Endothelial cell of umbilical vein (primary cell): ENCODE results near the gene SCAF11. TPM values are rescaled to one million over a fixed set of nuclear protein-coding genes. Genes with fewer than 3 reads are reported as not detected.

Experiments used
- BruUV-seq: library from RNA; stranded (reverse); fragments of 400-500 nt; replicated peaks from 2 replicates; lab custom pipeline; 2021; lab: Mats Ljungman, UMichigan
- CTCF ChIA-PET: fragments of 300-600, 350-600 bp; sonication (Branson Sonifier 250); formaldehyde crosslinking; loops from one replicate; lab custom pipeline; 2021; ENCODE audit warnings: antibody characterized with exemption, inconsistent platforms; lab: Charles Lee
- POLR2A ChIA-PET: fragments of 300-600, 350-600 bp; sonication (Branson Sonifier 250); formaldehyde crosslinking; loops from one replicate; lab custom pipeline; 2021; ENCODE audit warnings: antibody characterized with exemption, inconsistent platforms; lab: Charles Lee
- DNase-seq: peaks from one replicate; pipeline ENCODE4 v3.0.0-alpha.2; 2011; ENCODE audit warnings: low read depth, low spot score
- FAIRE-seq: peaks from 2 replicates; lab custom pipeline; 2011; peaks lifted over from hg19 to GRCh38; lab: Jason Lieb, UNC
- H2AFZ ChIP-seq: 2 replicates; pipeline ENCODE4 v1.6.0; 2012; ENCODE audit warnings: low read depth, low read length, control low read depth, inconsistent platforms
- H3K27ac ChIP-seq: 2 replicates; pipeline ENCODE4 v1.5.1; 2011; ENCODE audit warnings: low read depth, mild to moderate bottlenecking, control low read depth, low read length, moderate library complexity; ENCODE audit not compliant: insufficient read depth
- H3K27me3 ChIP-seq, 2 experiments: 2 replicates each; pipeline versions ENCODE4 v1.6.0 to v1.6.1; 2011; ENCODE audit warnings: low read length in 2 of 2, mixed read lengths in 1 of 2; ENCODE audit not compliant: control insufficient read depth in 2 of 2, insufficient read depth in 2 of 2
- H3K36me3 ChIP-seq, 2 experiments: 2 replicates in 1 of 2; 3 replicates in 1 of 2; pipeline ENCODE4 v1.5.1; 2011; ENCODE audit warnings: low read length in 2 of 2, mild to moderate bottlenecking in 1 of 2, moderate library complexity in 1 of 2; ENCODE audit not compliant: control insufficient read depth in 2 of 2, insufficient read depth in 2 of 2; ENCODE audit errors: extremely low read depth in 1 of 2
- H3K4me1 ChIP-seq: 3 replicates; pipeline ENCODE4 v1.5.1; 2011; ENCODE audit warnings: mild to moderate bottlenecking, low read length; ENCODE audit not compliant: control insufficient read depth, insufficient read depth; ENCODE audit errors: extremely low read depth
- H3K4me2 ChIP-seq: 2 replicates; pipeline ENCODE4 v1.6.1; 2011; ENCODE audit warnings: low read length, control low read depth, mixed read lengths; ENCODE audit not compliant: insufficient read depth
- H3K4me3 ChIP-seq, 3 experiments: fragments of 200-600 bp in 1 of 3; sonication (generic), shearing (Covaris generic) in 1 of 3; replicated peaks in 1 of 3; 2 replicates each; pipeline ENCODE4 v1.5.1; 2011 to 2016; ENCODE audit warnings: control low read depth in 3 of 3, low read length in 3 of 3, mild to moderate bottlenecking in 2 of 3, inconsistent platforms in 1 of 3, low read depth in 1 of 3, moderate library complexity in 1 of 3; ENCODE audit not compliant: insufficient read depth in 1 of 3
- H3K79me2 ChIP-seq: 2 replicates; pipeline ENCODE4 v1.6.0; 2012; ENCODE audit warnings: low read length, inconsistent platforms; ENCODE audit not compliant: control insufficient read depth, insufficient read depth
- H3K9ac ChIP-seq: replicated peaks from 2 replicates; pipeline ENCODE3; 2011; ENCODE audit warnings: low read length, control low read depth; ENCODE audit not compliant: insufficient read depth; ENCODE audit errors: extremely low read depth
- H3K9me1 ChIP-seq: replicated peaks from 3 replicates; pipeline ENCODE4 v1.6.0; 2011; ENCODE audit warnings: mild to moderate bottlenecking, low read length; ENCODE audit not compliant: control insufficient read depth, insufficient read depth; ENCODE audit errors: extremely low read depth
- H3K9me3 ChIP-seq: replicated peaks from 2 replicates; pipeline ENCODE4 v1.5.1; 2012; ENCODE audit warnings: low read length, inconsistent platforms; ENCODE audit not compliant: control insufficient read depth, insufficient read depth
- H4K20me1 ChIP-seq: replicated peaks from 2 replicates; pipeline ENCODE3; 2011; ENCODE audit warnings: mild to moderate bottlenecking, low read length; ENCODE audit not compliant: control insufficient read depth, insufficient read depth; ENCODE audit errors: extremely low read depth
- CTCF ChIP-seq, 2 donors: IDR thresholded peaks; 1 replicate in 1 of 2; 2 replicates in 1 of 2; pipeline ENCODE4 v1.5.1; 2011; ENCODE audit warnings: low read length in 2 of 2, mild to moderate bottlenecking in 2 of 2, moderate library complexity in 2 of 2, control low read depth in 1 of 2, inconsistent platforms in 1 of 2, low read depth in 1 of 2; ENCODE audit not compliant: insufficient read depth in 1 of 2; ENCODE audit errors: extremely low read depth in 1 of 2
- EZH2 ChIP-seq: IDR thresholded peaks from 2 replicates; pipeline ENCODE4 v1.6.1; 2012; ENCODE audit warnings: borderline replicate concordance, low read depth, mild to moderate bottlenecking, moderate library complexity, low read length, inconsistent platforms; ENCODE audit not compliant: severe bottlenecking
- FOS ChIP-seq: IDR thresholded peaks from 2 replicates; pipeline ENCODE4 v1.6.1; 2011; ENCODE audit warnings: mild to moderate bottlenecking, low read length, moderate library complexity, borderline replicate concordance; ENCODE audit not compliant: insufficient read depth
- GATA2 ChIP-seq: IDR thresholded peaks from 2 replicates; pipeline ENCODE4 v1.7.0; 2011; ENCODE audit warnings: low read depth, mild to moderate bottlenecking, moderate library complexity, mixed read lengths, low read length; ENCODE audit not compliant: insufficient read length, insufficient read depth
- JUN ChIP-seq: IDR thresholded peaks from 2 replicates; pipeline ENCODE4 v1.6.1; 2011; ENCODE audit warnings: borderline replicate concordance, low read depth; ENCODE audit not compliant: insufficient read length, insufficient read depth
- MAX ChIP-seq: IDR thresholded peaks from 2 replicates; pipeline ENCODE4 v1.6.1; 2011; ENCODE audit not compliant: insufficient read depth, insufficient read length
- MYC ChIP-seq: IDR thresholded peaks from one replicate; pipeline ENCODE4 v1.6.1; 2011; ENCODE audit warnings: mild to moderate bottlenecking, low read depth, low read length
- POLR2A ChIP-seq: IDR thresholded peaks from 2 replicates; pipeline ENCODE4 v1.6.1; 2012; ENCODE audit warnings: low read depth, mild to moderate bottlenecking, control low read depth, low read length
- POLR2AphosphoS5 ChIP-seq: IDR thresholded peaks from 2 replicates; pipeline ENCODE4 v1.6.1; 2012; ENCODE audit warnings: low read depth, mild to moderate bottlenecking, control low read depth, low read length, moderate library complexity; ENCODE audit not compliant: insufficient read depth
- dilution Hi-C: fragments of 300-500 bp; cut with MboI; formaldehyde crosslinking; loops from one replicate; pipeline ENCODE4 v1.15.0; 2019; ENCODE audit warnings: low sequenced_read_pairs; ENCODE audit not compliant: extremely low pct_ligation_motif_present
- intact Hi-C: fragments of 100-400 bp; cut with micrococcal nuclease; formaldehyde crosslinking; loops from one replicate; pipeline ENCODE4 v1.10.0; 2022
- polyA plus RNA-seq, 4 experiments: library from polyadenylated mRNA; depleted of rRNA in 3 of 4; stranded (reverse) in 3 of 4; unstranded in 1 of 4; fragments of >200 nt; gene quantifications; 2 replicates each; pipeline versions ENCODE4 v1.2.1 to v1.2.3, GENCODE V29; 2011 to 2012; ENCODE audit warnings: missing spikeins in 1 of 4
- total RNA-seq: library from RNA; stranded (reverse); gene quantifications from 2 replicates; pipeline ENCODE4 v1.2.3, GENCODE V29; 2021

The SCAF11 gene
- total and polyA plus RNA-seq, 2 donors (not counting 3 experiments of a cell fraction or from before 2014, with no cell fraction given), result 20.9 to 109 TPM

GRCh38 chr12:45991284-45992249, 1.2 kb upstream of the SCAF11 start:
- dilution Hi-C loops (no loop called here), intact Hi-C loops (loop anchor here (2.0 to 10.0 kb wide), 10 partner anchors 136 to 1031 kb away; no protein-coding TSS in a partner anchor)
- DNase-seq, result peak; percentile 74
- peaks cover 37% of the 10 kb centered on the region for H3K79me2 ChIP-seq
- H3K36me3 ChIP-seq, result no peaks in the 10 kb centered on the region
- peak overlapping the region; percentile 70 for H3K9ac ChIP-seq
- H3K4me3 ChIP-seq, result peak overlapping the region; percentile 28 to 61 (median 52)
- no peaks in the 10 kb centered on the region for H3K9me3 ChIP-seq
- POLR2A ChIA-PET, result no interaction called here
- peak; percentile 80 for FAIRE-seq
- TSS peak; percentile 81 for BruUV-seq
- CTCF ChIA-PET, result interaction anchor here (0.7 to 2.9 kb wide), 13 partner anchors 10 to 1030 kb away, joined by 3 to 14 read pairs (median 5); no protein-coding TSS in a partner anchor
- peaks cover 3% of the 10 kb centered on the region for H4K20me1 ChIP-seq
- peaks cover 16% of the 10 kb centered on the region for H3K4me1 ChIP-seq
- H3K9me1 ChIP-seq, result no peaks in the 10 kb centered on the region
- peak overlapping the region; percentile 79 for H3K27ac ChIP-seq
- no peaks in the 10 kb centered on the region for H3K27me3 ChIP-seq
- H2AFZ ChIP-seq, result peak overlapping the region; percentile 84
- H3K4me2 ChIP-seq, result peak overlapping the region; percentile 85
- TF ChIP-seq GATA2 (no peak), POLR2AphosphoS5 (peak; percentile 76), EZH2 (no peak), FOS (no peak), JUN (no peak), CTCF (IDR thresholded peaks at IDR 0.05; ENCODE audit: extremely low read depth in 1 of 2, insufficient read depth in 1 of 2, low read depth in 1 of 2, low read length in 2 of 2) (no peak), POLR2A (peak; percentile 67), MAX (peak; percentile 25), MYC (no peak)
